Esophagus muscularis mucosa (tissue), 3 donors: ENCODE results near the gene OTOS.

Experiments used
- CTCF ChIP-seq, 3 experiments: fragments of 200-600 bp in 2 of 3; fragments of 450-650 bp in 1 of 3; sonication (generic) in 2 of 3; IDR thresholded peaks; one replicate each; pipeline ENCODE4 v1.5.1; 2017 to 2019; ENCODE audit warnings: antibody characterized with exemption in 3 of 3, mild to moderate bottlenecking in 2 of 3, moderate library complexity in 1 of 3
- EP300 ChIP-seq: sonication (generic); formaldehyde crosslinking; IDR thresholded peaks from one replicate; pipeline ENCODE4 v1.6.1; 2017; ENCODE audit warnings: antibody characterized with exemption

DNA sequence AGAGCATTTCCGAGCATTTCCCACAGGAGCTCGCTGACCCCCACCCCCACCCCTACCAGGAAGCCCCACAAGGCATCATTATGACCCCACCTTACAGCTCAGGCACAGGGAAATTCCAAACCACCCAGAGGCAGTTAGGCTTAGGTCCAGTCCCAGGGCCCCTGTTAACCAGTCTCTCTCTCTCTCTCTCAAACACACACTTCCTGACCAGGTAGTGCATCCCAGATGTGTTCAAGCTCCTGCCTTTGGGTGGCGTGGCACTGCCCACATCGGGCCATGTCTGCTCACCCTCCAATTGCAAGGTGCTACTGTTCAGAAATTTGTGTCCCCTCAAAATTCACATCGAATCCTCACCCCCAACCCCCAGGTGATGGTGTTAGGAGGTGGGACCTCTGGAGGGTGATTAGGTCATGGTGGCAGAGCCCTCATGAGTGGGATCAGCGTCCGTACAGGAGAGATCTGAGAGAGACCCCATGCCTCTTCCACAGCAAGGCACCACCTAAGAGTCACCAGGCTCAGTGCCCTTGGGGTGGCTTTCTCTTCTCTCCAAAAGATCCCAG, 13.2 kb downstream of the OTOS start:
- TF ChIP-seq CTCF (IDR thresholded peaks at IDR 0.05) (no peak), EP300 (no peak)
